Measurements from ENCODE around the gene SLC38A8.

Gene SLC38A8

GRCh38 chr16:84048871-84049270 is 6.3 kb upstream of the SLC38A8 start:
- DNase-seq (ENCODE audit: low read depth), result no peak

DNA sequence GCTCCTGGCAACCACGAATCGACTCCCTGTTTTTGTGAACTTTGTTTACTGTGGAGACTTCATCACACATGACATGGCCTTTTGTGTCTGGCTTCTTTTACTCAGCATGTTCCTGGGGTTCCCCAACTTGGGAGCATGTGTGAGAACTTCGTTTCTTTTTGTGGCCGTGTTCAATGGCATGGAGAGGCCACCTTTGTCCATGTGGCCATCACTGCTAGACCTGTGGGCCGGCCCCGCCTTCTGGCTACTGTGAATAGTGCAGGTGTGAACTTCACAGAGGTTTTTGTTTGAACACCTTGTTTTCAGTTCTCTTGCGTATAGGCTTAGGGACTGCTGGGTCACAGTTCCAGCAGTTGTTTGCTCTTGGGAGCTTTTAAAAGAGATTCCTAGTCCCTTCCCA is 5.7 kb upstream of the SLC38A8 start:
- no peak for DNase-seq (ENCODE audit: low read depth)

DNA sequence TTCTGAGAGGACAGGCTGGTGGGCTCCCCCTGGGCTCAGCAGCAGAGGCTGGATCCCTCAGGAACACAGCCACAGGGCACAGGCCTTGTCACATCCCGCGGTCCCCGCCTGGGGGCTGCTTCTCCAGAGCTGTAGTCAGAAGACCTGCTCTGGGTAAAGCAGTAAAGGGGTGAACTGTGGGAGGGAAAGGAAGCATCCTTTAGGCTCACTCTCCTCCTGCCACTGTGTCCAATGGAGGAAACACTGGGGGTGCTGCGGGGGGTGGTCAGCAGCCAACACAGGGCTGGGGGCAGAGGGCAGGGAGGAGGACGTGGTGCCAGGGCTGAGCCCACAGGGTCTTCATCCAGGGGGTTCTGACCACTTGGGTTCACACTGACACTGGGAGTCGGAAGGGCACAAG is 5.0 kb upstream of the SLC38A8 start:
- DNase-seq (ENCODE audit: low read depth), result no peak

GRCh38 chr16:84047206-84047605 is 4.6 kb upstream of the SLC38A8 start:
- DNase-seq (ENCODE audit: low read depth), result no peak

DNA sequence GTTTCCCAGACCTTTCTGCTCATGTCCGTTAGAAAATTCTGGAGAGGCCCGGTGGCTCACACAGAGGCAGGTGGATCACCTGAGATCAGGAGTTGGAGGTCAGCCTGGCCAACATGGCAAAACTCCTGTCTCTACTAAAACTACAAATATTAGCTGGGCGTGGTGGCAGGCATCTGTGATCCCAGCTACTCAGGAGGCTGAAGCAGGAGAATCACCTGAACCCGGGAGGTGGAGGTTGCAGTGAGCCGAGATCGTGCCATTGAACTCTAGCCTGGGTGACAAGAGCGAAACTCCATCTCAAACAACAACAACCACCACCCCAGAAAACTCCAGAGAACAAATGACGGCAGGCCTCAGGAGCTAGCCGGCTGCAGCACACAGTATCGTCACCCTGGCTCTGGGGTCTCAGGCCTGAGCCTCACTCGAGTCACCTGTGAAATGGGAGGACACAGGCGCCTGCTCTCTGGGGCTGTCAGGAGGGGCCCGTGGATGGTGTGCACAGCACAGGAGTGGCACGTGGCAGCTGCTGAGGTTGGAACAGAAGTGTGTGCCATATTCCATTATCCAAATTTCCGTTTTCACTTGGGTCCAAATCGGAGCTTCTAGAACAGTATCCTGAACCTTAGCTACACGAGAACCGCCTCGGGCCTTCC is 3.3 kb upstream of the SLC38A8 start:
- no peak for DNase-seq (ENCODE audit: low read depth)

DNA sequence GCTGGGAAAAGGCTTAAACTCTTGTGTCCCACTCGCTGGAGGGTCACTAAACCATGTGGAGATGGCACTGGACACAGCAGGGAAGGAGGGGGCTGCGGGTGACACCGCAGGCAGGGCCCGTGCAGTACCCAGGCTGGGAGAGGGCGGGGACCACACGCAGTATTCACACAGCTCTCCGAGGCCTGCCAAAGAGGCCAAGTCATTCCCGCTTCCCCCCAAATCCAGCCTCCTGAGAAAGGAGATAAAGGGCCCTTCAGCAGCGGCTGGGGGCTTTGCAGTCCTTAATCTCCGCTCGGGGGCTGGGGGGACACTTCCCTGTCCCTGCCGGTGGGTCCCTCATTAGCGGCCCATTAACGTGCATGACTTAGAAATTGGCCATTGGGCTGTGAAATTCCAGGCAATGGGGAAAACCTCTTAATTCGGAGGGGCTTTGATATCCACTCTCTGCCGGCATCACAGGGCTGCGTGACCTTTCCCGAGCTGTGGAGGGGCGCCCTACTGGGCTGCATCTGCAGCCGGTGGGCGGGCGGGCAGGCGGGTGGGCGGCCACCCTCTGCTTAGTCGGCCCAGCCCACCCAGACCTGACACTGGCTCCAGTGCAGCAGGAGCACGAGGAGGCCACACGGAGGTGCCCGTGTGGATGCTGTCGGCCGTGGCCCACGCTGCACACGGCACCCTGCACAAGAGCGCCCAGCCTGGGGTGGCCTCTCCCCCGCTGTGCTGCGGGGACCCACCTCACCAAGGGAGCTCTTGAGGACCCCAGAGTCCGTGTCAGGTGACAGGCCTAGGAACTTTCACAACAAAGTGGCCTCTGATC is 2.6 kb upstream of the SLC38A8 start:
- DNase-seq (ENCODE audit: low read depth), result no peak

DNA sequence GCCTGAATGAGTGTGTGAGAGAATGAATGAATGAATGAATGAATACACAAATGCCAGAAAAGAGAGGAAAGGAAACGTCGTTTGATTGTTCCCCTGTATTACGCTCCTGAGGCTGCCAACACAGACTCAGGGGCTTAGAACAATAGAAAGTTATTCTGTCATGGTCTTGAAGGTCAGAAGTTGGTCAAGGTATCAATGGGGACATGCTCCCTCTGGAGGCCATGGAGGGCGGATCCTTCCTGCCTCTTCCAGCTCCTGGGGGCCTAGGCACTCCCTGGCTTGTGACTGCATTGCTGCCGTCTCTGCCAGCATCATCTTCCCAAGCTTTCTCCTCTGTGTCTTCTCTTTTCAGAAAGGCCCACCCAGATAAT is 1.5 kb upstream of the SLC38A8 start:
- no peak for DNase-seq (ENCODE audit: low read depth)

DNA sequence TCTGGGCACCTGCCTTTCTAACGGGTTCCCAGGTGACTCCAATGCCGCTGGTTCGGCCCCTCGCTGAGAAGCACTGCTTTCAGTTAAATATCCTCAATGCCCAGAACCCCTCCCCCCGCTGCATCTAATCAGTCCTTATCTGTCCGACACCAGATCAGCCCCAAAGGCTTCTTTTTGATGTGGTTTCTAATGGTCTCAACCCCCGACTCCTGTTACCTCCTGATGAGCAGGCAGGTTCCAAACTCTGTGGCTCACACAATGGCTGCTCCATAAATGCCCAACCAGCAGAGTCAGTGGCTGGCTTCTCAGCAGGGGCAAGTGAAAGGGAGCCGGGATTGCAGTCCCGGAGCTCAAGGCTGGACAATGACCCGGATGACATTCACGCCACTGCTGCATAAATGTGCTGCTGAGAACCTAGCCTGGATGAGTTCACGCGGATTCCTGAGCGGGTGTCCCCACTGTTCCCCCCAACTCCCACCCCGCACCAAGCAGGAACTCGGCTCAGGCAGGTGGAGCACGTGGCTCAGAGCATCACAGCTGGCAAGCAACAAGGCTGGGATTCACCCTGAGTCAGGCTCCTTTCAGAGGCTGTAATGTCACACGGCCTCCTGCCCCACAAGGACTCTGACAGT is 1.0 kb upstream of the SLC38A8 start:
- no peak for DNase-seq (ENCODE audit: low read depth)

DNA sequence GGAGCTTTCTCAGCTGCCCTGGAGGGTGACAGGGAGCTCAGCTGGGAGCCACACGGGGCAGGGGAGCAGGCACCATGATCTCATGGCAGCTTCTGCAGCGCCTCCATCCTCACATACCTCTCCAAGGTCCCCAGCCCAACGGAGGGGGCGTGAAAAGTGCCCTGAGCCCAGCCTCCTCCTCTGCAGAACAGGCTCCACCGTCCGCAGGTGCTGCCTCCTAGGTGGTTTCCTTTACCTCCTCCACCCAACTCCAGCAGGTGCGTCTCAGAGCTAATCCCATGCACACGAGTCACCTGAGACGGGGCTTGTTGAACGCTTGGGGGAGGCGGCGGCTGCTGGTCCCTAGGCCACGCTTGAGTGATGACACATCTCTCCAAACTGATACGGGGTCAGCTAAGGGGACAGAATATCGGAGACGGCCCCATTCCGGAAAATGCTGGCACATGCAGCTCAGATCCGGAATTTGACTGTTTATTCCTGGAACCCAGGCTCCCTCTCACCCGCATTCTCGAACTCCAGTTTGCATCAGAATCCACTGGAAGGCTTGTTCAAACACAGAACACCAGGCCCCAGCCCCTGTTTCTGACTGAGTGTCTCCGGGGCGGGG is 387 bp upstream of the SLC38A8 start:
- DNase-seq (ENCODE audit: low read depth), result no peak

DNA sequence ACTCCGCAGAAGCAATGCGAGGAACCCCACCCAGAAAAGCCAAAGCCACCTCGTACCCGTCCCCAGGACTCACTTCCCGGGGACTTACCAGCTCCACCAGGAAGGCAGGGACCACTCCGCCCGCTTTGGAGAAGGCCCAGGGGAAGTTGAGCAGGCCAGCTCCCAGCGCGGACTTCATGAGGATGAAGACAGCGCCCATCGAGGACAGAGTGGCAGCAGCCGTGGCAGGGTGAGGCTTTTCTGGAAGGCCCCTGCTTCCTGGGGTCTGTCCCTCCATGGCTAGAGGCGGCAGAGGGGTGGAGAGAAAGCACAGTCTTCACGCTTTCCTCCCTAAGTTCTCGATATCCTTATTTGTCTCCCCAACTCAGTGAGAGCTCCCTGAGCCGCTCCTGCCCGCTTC is 714 bp downstream of the SLC38A8 start:
- no peak for DNase-seq (ENCODE audit: low read depth)

GRCh38 chr16:84040823-84041820 is 1.5 kb downstream of the SLC38A8 start:
- no peak for DNase-seq (ENCODE audit: low read depth)

- no peak for DNase-seq (ENCODE audit: low read depth)
Measured at GRCh38 chr16:84040226-84040822, 2.3 kb downstream of the SLC38A8 start.

GRCh38 chr16:84039696-84040095 is 2.9 kb downstream of the SLC38A8 start:
- no peak for DNase-seq (ENCODE audit: low read depth)

GRCh38 chr16:84038469-84038868 is 4.1 kb downstream of the SLC38A8 start:
- no peak for DNase-seq (ENCODE audit: low read depth)

DNA sequence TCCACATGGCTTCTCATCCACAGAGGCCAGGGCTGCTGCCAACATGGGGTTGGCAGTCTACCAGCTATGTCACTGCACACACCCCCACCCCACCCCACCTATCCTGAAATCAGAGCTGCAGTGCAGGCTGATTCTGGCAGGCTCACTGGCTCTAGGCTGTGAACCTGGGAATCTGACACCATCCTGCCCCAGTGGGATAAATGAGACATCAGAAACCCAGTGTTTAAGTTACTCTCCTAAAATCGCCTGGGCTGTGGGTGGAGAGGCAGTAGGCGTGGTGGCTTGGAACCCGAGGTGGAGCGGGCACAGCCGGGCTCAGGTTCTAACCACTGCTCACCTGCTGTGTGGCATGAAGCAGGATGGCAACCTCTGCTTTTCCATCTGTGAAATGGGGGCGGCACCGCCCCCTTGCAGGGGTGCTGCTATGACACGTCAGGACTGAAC is 5.6 kb downstream of the SLC38A8 start:
- no peak for DNase-seq (ENCODE audit: low read depth)

- DNase-seq (ENCODE audit: low read depth), result no peak
Measured at GRCh38 chr16:84036131-84036530, 6.5 kb downstream of the SLC38A8 start.

DNA sequence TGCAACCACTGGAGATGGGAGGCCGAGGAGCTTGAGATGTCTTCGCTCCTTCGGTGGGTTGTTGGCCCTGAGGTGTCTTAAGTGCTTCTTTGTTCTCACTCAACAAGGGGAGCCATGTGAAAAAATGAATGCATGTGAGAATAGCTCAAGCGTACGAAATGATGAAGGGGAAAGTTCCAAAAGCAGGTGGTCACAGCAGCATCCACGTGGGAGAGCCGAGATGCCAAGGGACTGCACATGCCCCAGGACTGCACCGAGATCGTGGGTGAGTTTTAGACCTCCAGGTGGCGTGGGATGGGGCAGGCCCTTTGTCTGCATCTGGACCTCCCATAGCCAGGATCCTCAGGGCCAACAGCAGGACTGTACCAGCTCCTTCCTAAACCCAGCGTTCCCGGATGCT is 8.1 kb downstream of the SLC38A8 start:
- no peak for DNase-seq (ENCODE audit: low read depth)

- DNase-seq (ENCODE audit: low read depth), result no peak
Measured at GRCh38 chr16:84033251-84034195, 9.1 kb downstream of the SLC38A8 start.

GRCh38 chr16:84032458-84033178 is 10.0 kb downstream of the SLC38A8 start:
- DNase-seq (ENCODE audit: low read depth), result no peak
